ENCODE results near the gene CLCN4. TPM values are rescaled to one million over a fixed set of nuclear protein-coding genes. Genes with fewer than 3 reads are reported as not detected.

Gene CLCN4
- total and polyA plus RNA-seq, 10 of the 15 experiments (the other 5 are each of a cell fraction or from before 2014, with no cell fraction given), result 0.90 to 6.9 (median 2.9) TPM

- ChIA-PET POLR2A (no interaction called here), SMC1A (ENCODE audit: uncharacterized antibody, unreplicated experiment) (no interaction called here), RAD21 (ENCODE audit: unreplicated experiment) (no interaction called here), CTCF (no interaction called here)
- Histone ChIP-seq H3K9me3 (replicated peaks; ENCODE audit: control insufficient read depth, insufficient read depth, low read length) (no peaks in the 10 kb centered on the region), H4K20me1 (ENCODE audit: control insufficient read depth, insufficient read depth) (no peaks in the 10 kb centered on the region), H3K4me2 (ENCODE audit: control insufficient read depth, insufficient read depth) (no peak overlapping the region), H3K4me1 (ENCODE audit: control insufficient read depth, insufficient read depth, low read length) (no peaks in the 10 kb centered on the region), H3K36me3 (ENCODE audit: control insufficient read depth in 2 of 2, insufficient read depth in 2 of 2, low read length in 1 of 2) (no peaks in the 10 kb centered on the region), H3K4me3 (no peak overlapping the region), H3K9ac (ENCODE audit: control insufficient read depth, insufficient read depth, low read length) (no peak overlapping the region), H3K79me2 (ENCODE audit: control insufficient read depth, insufficient read depth, low read length) (no peaks in the 10 kb centered on the region), H3K27me3 (replicated peaks in 1 of 2; ENCODE audit: control insufficient read depth in 2 of 2, insufficient read depth in 2 of 2, low read length in 1 of 2) (no peaks in the 10 kb centered on the region), H2AFZ (ENCODE audit: control insufficient read depth, low read depth, low read length) (no peak overlapping the region), H3K27ac (ENCODE audit: control insufficient read depth, insufficient read depth) (no peak overlapping the region)
- TF ChIP-seq TCF7 (IDR thresholded peaks at IDR 0.05; ENCODE audit: borderline replicate concordance) (no peak), EGR1 (IDR thresholded peaks at IDR 0.05; ENCODE audit: borderline replicate concordance in 1 of 2, low read depth in 2 of 2, low read length in 2 of 2) (no peak), SIN3A (IDR thresholded peaks at IDR 0.05; ENCODE audit: low read depth, low read length) (no peak), NFIC (IDR thresholded peaks at IDR 0.05; ENCODE audit: low read depth, low read length) (no peak), RUNX3 (IDR thresholded peaks at IDR 0.05; ENCODE audit: low read length) (no peak), MTA2 (IDR thresholded peaks at IDR 0.05; ENCODE audit: low read depth) (no peak), KAT2A (conservative IDR thresholded peaks at IDR 0.05; ENCODE audit: control insufficient read depth, low read depth, low read length) (no peak), NR2F1 (conservative IDR thresholded peaks at IDR 0.05) (no peak), STAT3 (IDR thresholded peaks at IDR 0.05; ENCODE audit: low read depth, low read length) (no peak)
- TF ChIP-seq, protein P1, sequence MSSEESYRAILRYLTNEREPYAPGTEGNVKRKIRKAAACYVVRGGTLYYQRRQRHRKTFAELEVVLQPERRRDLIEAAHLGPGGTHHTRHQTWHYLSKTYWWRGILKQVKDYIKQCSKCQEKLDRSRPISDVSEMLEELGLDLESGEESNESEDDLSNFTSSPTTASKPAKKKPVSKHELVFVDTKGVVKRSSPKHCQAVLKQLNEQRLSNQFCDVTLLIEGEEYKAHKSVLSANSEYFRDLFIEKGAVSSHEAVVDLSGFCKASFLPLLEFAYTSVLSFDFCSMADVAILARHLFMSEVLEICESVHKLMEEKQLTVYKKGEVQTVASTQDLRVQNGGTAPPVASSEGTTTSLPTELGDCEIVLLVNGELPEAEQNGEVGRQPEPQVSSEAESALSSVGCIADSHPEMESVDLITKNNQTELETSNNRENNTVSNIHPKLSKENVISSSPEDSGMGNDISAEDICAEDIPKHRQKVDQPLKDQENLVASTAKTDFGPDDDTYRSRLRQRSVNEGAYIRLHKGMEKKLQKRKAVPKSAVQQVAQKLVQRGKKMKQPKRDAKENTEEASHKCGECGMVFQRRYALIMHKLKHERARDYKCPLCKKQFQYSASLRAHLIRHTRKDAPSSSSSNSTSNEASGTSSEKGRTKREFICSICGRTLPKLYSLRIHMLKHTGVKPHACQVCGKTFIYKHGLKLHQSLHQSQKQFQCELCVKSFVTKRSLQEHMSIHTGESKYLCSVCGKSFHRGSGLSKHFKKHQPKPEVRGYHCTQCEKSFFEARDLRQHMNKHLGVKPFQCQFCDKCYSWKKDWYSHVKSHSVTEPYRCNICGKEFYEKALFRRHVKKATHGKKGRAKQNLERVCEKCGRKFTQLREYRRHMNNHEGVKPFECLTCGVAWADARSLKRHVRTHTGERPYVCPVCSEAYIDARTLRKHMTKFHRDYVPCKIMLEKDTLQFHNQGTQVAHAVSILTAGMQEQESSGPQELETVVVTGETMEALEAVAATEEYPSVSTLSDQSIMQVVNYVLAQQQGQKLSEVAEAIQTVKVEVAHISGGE (CRISPR knock-in tag; IDR thresholded peaks at IDR 0.05), result no peak
- TF ChIP-seq, protein P2, sequence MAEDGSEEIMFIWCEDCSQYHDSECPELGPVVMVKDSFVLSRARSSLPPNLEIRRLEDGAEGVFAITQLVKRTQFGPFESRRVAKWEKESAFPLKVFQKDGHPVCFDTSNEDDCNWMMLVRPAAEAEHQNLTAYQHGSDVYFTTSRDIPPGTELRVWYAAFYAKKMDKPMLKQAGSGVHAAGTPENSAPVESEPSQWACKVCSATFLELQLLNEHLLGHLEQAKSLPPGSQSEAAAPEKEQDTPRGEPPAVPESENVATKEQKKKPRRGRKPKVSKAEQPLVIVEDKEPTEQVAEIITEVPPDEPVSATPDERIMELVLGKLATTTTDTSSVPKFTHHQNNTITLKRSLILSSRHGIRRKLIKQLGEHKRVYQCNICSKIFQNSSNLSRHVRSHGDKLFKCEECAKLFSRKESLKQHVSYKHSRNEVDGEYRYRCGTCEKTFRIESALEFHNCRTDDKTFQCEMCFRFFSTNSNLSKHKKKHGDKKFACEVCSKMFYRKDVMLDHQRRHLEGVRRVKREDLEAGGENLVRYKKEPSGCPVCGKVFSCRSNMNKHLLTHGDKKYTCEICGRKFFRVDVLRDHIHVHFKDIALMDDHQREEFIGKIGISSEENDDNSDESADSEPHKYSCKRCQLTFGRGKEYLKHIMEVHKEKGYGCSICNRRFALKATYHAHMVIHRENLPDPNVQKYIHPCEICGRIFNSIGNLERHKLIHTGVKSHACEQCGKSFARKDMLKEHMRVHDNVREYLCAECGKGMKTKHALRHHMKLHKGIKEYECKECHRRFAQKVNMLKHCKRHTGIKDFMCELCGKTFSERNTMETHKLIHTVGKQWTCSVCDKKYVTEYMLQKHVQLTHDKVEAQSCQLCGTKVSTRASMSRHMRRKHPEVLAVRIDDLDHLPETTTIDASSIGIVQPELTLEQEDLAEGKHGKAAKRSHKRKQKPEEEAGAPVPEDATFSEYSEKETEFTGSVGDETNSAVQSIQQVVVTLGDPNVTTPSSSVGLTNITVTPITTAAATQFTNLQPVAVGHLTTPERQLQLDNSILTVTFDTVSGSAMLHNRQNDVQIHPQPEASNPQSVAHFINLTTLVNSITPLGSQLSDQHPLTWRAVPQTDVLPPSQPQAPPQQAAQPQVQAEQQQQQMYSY (CRISPR knock-in tag; IDR thresholded peaks at IDR 0.05), result no peak
- FAIRE-seq (no peak), DNase-seq (ENCODE audit: low read depth, low spot score) (no peak), ATAC-seq (no peak)
- intact Hi-C loops (cut with micrococcal nuclease; ENCODE audit: unreplicated experiment) (no loop called here), in situ Hi-C loops (cut with MboI) (no loop called here)
- 43% methylated on average over 4 of the region's 4 CpGs for WGBS (ENCODE audit: insufficient coverage, insufficient replicate concordance, low lambda C conversion rate, missing lambda C conversion rate)
- no TSS peak for BruUV-seq (replicated peaks)
Measured at GRCh38 chrX:10243106-10243505, 86.3 kb downstream of the CLCN4 start.

Data from GM12878 (cell line).